Activated CD4-positive, alpha-beta T cell treated with anti-CD3 and anti-CD28 coated beads, Interleukin-2, amount 50 U/mL, for 24 hours (primary cell): ENCODE results near the gene BCKDHA.
"Not testable (repeated sequence)": the region's sequence is repeated elsewhere in the genome, so short reads cannot be mapped to it uniquely, and the experiment has no call there.

ENCODE experiments used
- DNase-seq, 2 donors: peaks; one replicate each; pipeline ENCODE4 v3.0.0-alpha.2; 2020; ENCODE audit warnings: low read depth in 1 of 2, low spot score in 1 of 2

Gene BCKDHA

GRCh38 chr19:41403181-41403970 is 5.8 kb downstream of the BCKDHA start:
- no peak for DNase-seq

GRCh38 chr19:41405776-41406175 is 8.2 kb downstream of the BCKDHA start:
- DNase-seq: no peak

DNA sequence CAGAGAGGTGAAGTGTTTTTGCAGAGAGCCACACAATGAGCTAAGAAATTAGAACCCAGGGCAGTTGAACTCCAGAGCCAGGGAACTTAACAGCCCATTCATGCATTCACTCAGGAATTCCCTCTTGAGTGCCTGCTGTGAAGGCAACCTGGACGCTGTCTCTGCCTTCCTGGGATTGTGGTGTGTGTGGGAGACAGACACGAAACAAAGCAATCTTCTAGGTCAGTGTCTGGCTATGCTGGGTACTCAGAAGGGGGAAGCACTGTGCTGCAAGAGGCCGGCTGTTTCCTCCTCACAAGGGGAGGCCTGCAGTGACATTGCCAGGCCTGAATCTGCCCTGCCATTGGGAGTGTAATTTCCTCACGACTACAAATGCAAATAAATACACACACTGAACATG is 9.7 kb downstream of the BCKDHA start:
- DNase-seq: no peak

- no peak for DNase-seq
These were observed 10.6 kb downstream of the BCKDHA start for GRCh38 chr19:41408256-41408655.

GRCh38 chr19:41408846-41409245 is 11.2 kb downstream of the BCKDHA start:
- DNase-seq: not testable (repeated sequence)

DNA sequence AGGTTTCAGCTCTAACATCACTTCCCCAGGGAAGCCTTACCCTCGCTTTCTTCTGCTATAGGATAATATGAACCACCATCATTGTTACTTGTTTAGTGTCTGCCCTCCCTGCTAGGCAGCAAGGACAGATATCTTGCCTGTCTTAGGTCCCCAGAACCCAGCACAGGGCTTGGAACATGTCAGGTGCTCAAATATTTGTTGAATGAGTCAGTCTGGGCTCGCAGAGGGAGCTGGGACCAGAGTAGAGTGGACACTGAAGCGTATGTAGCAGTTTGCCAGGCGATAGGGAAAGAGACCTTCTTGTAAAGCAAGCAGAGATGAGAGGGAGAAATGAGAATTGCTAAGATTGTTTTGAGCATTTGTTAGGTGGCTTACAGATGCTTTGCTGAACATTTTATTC is 11.7 kb downstream of the BCKDHA start:
- no peak for DNase-seq

GRCh38 chr19:41410336-41411054 is 12.9 kb downstream of the BCKDHA start:
- DNase-seq: no peak

DNA sequence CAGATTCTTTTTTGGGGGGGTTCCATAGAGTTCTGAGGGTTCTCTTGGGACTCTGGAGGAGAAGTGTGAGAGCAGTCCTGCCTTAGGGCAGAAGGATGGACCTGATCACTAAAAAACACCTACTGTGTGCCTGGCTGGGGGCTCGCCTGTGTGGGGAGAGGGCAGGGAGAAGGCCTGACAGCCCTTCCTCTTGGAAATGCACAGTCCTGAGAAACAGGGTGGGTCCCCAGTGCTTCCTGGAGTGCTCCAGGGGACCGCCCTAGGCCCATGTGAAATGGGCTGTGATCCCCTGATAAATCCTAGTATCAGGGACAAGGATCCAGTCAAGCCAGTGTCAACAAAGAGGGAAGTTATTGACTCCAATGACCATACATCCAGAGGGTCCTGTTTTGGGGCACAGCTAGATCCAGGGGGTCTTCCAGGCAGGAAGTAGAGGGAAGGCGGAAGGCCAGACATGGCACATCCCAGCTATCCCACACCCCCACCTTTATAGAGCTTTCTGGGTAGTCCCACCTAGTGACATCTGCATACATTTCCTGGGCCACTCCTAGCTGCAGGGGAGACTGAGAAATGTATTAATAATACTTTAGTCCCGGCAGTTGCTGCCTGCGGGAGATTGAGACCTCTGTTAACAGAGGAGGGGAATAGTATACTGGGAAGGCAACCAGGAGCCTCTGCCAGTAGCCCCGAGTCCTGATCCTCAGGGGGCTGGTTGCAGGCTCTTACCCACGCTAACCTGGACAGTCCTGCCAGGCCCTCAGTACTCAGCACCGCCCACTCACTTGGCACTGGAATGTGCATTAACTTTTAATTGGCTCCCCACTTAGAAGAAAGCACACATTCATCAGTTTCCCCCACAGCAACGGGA is 13.7 kb downstream of the BCKDHA start:
- no peak for DNase-seq

- no peak for DNase-seq
These were observed 14.3 kb downstream of the BCKDHA start for GRCh38 chr19:41411968-41412265.

- no peak for DNase-seq
These were observed 15.3 kb downstream of the BCKDHA start for GRCh38 chr19:41412953-41413352.

- DNase-seq: no peak
These were observed 16.3 kb downstream of the BCKDHA start for GRCh38 chr19:41413947-41414346.

GRCh38 chr19:41414461-41414860 is 16.8 kb downstream of the BCKDHA start:
- no peak for DNase-seq

- no peak for DNase-seq
These were observed 17.5 kb downstream of the BCKDHA start for GRCh38 chr19:41415154-41415571.

DNA sequence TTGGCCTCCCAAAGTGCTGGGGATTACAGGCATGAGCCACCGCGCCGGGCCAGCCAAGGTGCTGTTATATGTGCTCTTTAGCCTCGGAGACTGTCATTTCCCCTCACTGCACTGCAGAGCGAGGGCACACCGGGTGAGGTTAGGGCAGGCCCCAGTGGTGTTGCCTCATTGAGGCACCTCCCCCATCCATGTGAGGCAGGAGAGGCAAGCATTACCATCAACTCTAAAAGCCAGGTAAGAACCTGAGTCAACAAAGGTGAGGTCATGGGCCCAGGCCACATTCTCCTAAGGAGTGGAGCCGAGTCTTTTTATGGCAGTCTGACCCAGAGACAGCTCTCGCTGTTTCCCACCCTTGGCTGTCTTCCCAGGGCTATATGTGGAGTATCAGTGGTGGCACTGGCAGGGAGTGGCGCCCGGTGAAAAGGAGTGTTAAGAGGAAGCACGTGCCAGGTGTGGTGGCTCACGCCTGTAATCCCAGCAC is 18.6 kb downstream of the BCKDHA start:
- DNase-seq: no peak

GRCh38 chr19:41420101-41420880 is 22.7 kb downstream of the BCKDHA start:
- no peak for DNase-seq

GRCh38 chr19:41421314-41421713 is 23.7 kb downstream of the BCKDHA start:
- DNase-seq: no peak

- DNase-seq: no peak
These were observed 24.4 kb downstream of the BCKDHA start for GRCh38 chr19:41421973-41422372.

- no peak for DNase-seq
These were observed 24.8 kb downstream of the BCKDHA start for GRCh38 chr19:41422456-41422855.

GRCh38 chr19:41422955-41423354 is 25.3 kb downstream of the BCKDHA start:
- no peak for DNase-seq

DNA sequence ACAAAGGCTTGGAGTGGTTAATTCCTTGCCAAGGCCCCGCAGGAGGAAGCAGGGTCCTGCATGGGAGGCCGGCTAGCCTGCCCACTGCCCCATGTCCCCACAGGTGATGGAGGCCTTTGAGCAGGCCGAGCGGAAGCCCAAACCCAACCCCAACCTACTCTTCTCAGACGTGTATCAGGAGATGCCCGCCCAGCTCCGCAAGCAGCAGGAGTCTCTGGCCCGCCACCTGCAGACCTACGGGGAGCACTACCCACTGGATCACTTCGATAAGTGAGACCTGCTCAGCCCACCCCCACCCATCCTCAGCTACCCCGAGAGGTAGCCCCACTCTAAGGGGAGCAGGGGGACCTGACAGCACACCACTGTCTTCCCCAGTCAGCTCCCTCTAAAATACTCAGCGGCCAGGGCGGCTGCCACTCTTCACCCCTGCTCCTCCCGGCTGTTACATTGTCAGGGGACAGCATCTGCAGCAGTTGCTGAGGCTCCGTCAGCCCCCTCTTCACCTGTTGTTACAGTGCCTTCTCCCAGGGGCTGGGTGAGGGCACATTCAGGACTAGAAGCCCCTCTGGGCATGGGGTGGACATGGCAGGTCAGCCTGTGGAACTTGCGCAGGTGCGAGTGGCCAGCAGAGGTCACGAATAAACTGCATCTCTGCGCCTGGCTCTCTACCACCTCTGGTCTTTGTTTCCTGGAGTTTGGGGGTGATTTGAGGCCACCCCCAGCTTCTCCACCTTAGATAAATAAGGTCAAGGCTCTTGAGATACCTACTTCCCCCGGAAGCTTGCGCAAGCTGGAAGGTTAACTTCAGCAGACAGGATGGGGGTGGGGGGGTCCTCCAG is 26.9 kb downstream of the BCKDHA start:
- DNase-seq: no peak
